Adipocyte (in vitro differentiated cells): ENCODE results near the gene MFSD11.
"Not testable (repeated sequence)": the region's sequence is repeated elsewhere in the genome, so short reads cannot be mapped to it uniquely, and the experiment has no call there.

ENCODE experiments used
- DNase-seq: peaks from one replicate; pipeline ENCODE4 v3.0.0-alpha.2; 2015; ENCODE audit warnings: low read depth
- H3K27me3 ChIP-seq: replicated peaks from 2 replicates; pipeline ENCODE4 v1.7.0; 2013; ENCODE audit warnings: mild to moderate bottlenecking, low read length, moderate library complexity; ENCODE audit not compliant: control insufficient read depth, insufficient read depth
- H3K36me3 ChIP-seq: 2 replicates; pipeline ENCODE4 v1.7.0; 2013; ENCODE audit warnings: low read length, mild to moderate bottlenecking, moderate library complexity; ENCODE audit not compliant: control insufficient read depth, insufficient read depth, severe bottlenecking
- H3K4me1 ChIP-seq: 2 replicates; pipeline ENCODE4 v1.7.0; 2013; ENCODE audit warnings: mild to moderate bottlenecking, low read length, moderate library complexity; ENCODE audit not compliant: control insufficient read depth, insufficient read depth
- H3K4me3 ChIP-seq: 2 replicates; pipeline ENCODE4 v1.7.0; 2013; ENCODE audit warnings: mild to moderate bottlenecking, low read length, moderate library complexity
- H3K9ac ChIP-seq: 2 replicates; pipeline ENCODE4 v1.7.0; 2013; ENCODE audit warnings: mild to moderate bottlenecking, low read length, moderate library complexity
- H3K9me3 ChIP-seq: 2 replicates; pipeline ENCODE4 v1.7.0; 2013; ENCODE audit warnings: mild to moderate bottlenecking, low read length, moderate library complexity; ENCODE audit not compliant: control insufficient read depth

The MFSD11 gene

DNA sequence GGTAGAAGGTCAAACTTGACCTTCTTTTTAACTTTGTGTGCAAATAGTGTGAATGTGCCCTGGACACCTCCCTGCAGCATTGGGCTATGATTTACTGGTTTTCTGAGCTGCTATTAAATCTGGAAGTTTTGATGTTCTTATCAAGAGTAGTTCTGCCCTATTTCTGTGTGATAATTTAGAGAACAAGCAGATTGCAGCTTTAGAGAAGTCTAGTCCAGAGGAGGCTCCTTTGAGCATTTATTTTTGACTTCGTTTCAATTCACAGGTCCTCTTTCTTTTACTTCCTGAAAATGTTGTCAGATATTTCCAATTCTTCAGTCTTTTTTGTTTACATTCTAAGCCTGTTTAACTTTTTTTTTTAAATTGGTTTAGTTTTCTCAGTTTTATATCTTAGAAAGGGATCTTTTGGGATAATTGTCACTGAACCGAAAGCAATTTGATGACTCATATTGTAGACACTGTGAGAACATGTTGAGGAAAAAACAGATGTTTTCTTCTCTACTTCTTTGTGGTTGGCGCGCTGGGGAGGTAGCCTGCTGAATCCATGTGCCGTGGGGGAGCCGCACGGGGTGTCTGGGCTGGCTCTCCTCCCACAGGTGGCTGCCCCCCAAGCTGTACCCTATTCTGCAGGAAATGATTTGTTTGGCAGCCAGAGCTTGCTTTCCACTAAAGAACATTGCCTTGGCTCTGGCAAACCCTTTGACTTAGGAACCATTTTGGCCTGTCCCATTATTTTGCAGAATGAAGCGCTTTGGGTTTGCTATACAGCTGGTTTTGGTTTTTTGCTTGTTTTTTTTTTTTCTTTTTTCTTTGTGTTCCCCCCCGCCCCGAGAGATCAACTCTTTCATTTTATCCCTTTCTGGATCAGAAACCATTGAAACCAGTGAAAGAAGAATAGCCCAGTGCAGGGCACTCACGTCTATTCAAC lies 53.4 kb downstream of the MFSD11 start:
- H3K9ac ChIP-seq: peak overlapping the region; percentile 59
- DNase-seq: peak; percentile 87
- H3K36me3 ChIP-seq: no peaks in the 10 kb centered on the region
- no peaks in the 10 kb centered on the region for H3K9me3 ChIP-seq
- peaks cover 15% of the 10 kb centered on the region for H3K4me1 ChIP-seq
- no peaks in the 10 kb centered on the region for H3K27me3 ChIP-seq
- H3K4me3 ChIP-seq: peak overlapping the region; percentile 73

DNA sequence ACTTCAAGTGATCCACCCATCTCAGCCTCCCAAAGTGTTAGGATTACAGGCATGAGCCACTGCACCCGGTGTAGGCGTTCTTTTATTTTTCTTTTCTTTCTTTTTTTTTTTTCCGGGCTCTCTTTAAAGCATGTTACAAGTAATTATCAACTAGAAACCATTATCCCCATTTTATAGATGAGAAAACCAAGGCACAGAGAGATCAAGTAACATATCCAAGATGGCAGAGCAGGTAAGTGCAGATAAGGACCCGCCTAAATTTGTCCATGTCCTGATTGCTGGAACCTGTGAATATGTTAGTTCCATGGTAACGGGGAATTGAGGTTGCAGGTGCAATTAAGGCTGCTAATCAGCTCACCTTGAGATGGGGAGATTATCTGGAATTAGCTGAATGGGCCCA lies 54.4 kb downstream of the MFSD11 start:
- H3K4me3 ChIP-seq: no peak overlapping the region
- no peak for DNase-seq
- H3K9ac ChIP-seq: no peak overlapping the region
- H3K4me1 ChIP-seq: peaks cover 15% of the 10 kb centered on the region
- H3K27me3 ChIP-seq: no peaks in the 10 kb centered on the region
- H3K9me3 ChIP-seq: no peaks in the 10 kb centered on the region
- no peaks in the 10 kb centered on the region for H3K36me3 ChIP-seq

- Histone ChIP-seq H3K4me3 (no peak overlapping the region), H3K36me3 (no peaks in the 10 kb centered on the region), H3K9me3 (no peaks in the 10 kb centered on the region), H3K4me1 (peaks cover 15% of the 10 kb centered on the region), H3K27me3 (no peaks in the 10 kb centered on the region), H3K9ac (no peak overlapping the region)
- peak; percentile 15 for DNase-seq
Measured at GRCh38 chr17:76793775-76794174, 55.9 kb downstream of the MFSD11 start.

DNA sequence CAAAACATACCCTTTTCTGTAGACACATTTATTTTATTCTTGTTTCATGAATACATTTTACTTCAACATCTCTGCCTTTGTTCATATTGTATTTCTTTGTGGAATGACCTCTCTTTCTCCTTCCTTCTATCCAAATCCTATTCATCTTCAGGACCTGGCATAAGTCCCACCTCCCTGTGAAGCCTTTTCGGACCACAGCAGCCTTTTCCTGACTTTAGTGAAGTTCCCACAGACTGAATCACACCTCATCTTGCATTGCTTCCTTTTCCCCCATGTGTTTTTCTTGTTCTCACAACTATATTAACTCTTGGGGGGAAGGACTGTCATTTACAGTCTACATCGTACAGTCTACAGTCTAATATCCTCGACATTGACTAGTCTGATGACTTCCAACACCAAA lies 58.2 kb downstream of the MFSD11 start:
- no peak for DNase-seq

GRCh38 chr17:76797241-76797840 lies 59.4 kb downstream of the MFSD11 start:
- no peaks in the 10 kb centered on the region for H3K27me3 ChIP-seq
- H3K9ac ChIP-seq: no peak overlapping the region
- no peak for DNase-seq

More for the DNA sequence above, 58.2 kb downstream of the MFSD11 start:
- no peak overlapping the region for H3K4me3 ChIP-seq
- H3K36me3 ChIP-seq: no peaks in the 10 kb centered on the region
- H3K9ac ChIP-seq: no peak overlapping the region
- no peaks in the 10 kb centered on the region for H3K9me3 ChIP-seq
- peaks cover 7% of the 10 kb centered on the region for H3K4me1 ChIP-seq
- no peaks in the 10 kb centered on the region for H3K27me3 ChIP-seq

GRCh38 chr17:76801706-76802105 lies 63.8 kb downstream of the MFSD11 start:
- Histone ChIP-seq H3K9ac (no peak overlapping the region), H3K4me1 (peaks cover 5% of the 10 kb centered on the region), H3K4me3 (no peak overlapping the region), H3K9me3 (no peaks in the 10 kb centered on the region), H3K36me3 (no peaks in the 10 kb centered on the region), H3K27me3 (no peaks in the 10 kb centered on the region)
- no peak for DNase-seq

More at GRCh38 chr17:76797241-76797840, 59.4 kb downstream of the MFSD11 start:
- no peak overlapping the region for H3K4me3 ChIP-seq
- H3K9me3 ChIP-seq: no peaks in the 10 kb centered on the region
- no peaks in the 10 kb centered on the region for H3K4me1 ChIP-seq
- H3K36me3 ChIP-seq: no peaks in the 10 kb centered on the region

GRCh38 chr17:76805319-76805718 lies 67.4 kb downstream of the MFSD11 start:
- Histone ChIP-seq H3K9ac (no peak overlapping the region), H3K9me3 (no peaks in the 10 kb centered on the region), H3K4me3 (no peak overlapping the region), H3K27me3 (no peaks in the 10 kb centered on the region), H3K4me1 (peaks cover 5% of the 10 kb centered on the region), H3K36me3 (no peaks in the 10 kb centered on the region)
- DNase-seq: peak; percentile 58

- not testable (repeated sequence) for H3K9me3 ChIP-seq, H3K9ac ChIP-seq, H3K27me3 ChIP-seq, H3K4me1 ChIP-seq, H3K36me3 ChIP-seq, H3K4me3 ChIP-seq, DNase-seq
Measured at GRCh38 chr17:76806151-76806550, 68.2 kb downstream of the MFSD11 start.

GRCh38 chr17:76806767-76807166 lies 68.8 kb downstream of the MFSD11 start:
- DNase-seq, H3K4me3 ChIP-seq, H3K9me3 ChIP-seq, H3K36me3 ChIP-seq, H3K4me1 ChIP-seq, H3K9ac ChIP-seq, H3K27me3 ChIP-seq: not testable (repeated sequence)

DNA sequence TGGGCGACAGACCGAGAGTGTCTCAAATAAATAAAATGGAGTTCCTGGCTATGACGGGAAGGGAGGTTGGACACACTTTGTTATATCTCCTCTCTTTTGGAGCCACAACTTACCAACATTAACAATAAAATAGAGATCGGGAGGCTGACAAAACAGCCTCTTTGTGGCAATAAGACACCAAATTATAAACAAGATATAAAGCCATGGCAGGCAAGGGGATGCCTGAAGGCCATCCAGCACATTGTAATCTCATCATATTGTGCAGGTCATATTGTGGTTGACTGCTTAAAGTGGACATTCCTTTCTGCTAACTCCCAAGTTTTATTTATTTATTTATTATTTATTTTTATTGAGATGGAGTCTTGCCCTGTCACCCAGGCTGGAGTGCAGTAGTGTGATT lies 70.4 kb downstream of the MFSD11 start:
- Histone ChIP-seq H3K27me3 (peaks cover 3% of the 10 kb centered on the region), H3K36me3 (no peaks in the 10 kb centered on the region), H3K9me3 (no peaks in the 10 kb centered on the region), H3K4me3 (no peak overlapping the region), H3K4me1 (peaks cover 5% of the 10 kb centered on the region), H3K9ac (no peak overlapping the region)
- no peak for DNase-seq

DNA sequence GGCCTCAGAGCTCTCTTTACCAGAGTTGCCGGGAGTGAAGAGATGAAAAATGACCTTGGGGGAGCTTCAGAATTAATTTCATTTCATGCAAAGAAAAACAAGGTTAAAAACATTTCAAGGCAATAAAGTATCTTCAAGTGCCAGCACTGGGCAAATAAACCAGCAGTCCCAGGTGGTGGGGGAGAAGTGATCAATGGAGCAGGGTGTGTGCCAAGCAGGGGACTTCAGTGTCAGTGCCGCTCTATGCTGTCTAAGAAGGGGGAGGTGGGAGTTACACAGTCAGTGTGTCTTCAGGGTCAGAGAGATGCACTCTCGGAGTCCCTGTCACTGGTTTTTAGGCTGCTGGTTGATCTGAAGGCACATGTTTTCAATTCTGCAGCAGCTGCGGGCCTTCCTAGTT lies 73.0 kb downstream of the MFSD11 start:
- no peak overlapping the region for H3K9ac ChIP-seq
- no peaks in the 10 kb centered on the region for H3K36me3 ChIP-seq
- H3K9me3 ChIP-seq: no peaks in the 10 kb centered on the region
- no peak for DNase-seq
- H3K4me3 ChIP-seq: no peak overlapping the region
- H3K4me1 ChIP-seq: no peaks in the 10 kb centered on the region
- H3K27me3 ChIP-seq: peaks cover 3% of the 10 kb centered on the region
